NCI-H187 treated with DMSO at 0.1 percent for 48 hours (cell line): ENCODE data around the gene PRTN3.
"Not testable (repeated sequence)": the region's sequence is repeated elsewhere in the genome, so short reads cannot be mapped to it uniquely, and the experiment has no call there.

ENCODE experiments used
- DNase-seq: peaks from one replicate; lab custom pipeline; 2025; lab: John Stamatoyannopoulos, UW

PRTN3 gene

DNA sequence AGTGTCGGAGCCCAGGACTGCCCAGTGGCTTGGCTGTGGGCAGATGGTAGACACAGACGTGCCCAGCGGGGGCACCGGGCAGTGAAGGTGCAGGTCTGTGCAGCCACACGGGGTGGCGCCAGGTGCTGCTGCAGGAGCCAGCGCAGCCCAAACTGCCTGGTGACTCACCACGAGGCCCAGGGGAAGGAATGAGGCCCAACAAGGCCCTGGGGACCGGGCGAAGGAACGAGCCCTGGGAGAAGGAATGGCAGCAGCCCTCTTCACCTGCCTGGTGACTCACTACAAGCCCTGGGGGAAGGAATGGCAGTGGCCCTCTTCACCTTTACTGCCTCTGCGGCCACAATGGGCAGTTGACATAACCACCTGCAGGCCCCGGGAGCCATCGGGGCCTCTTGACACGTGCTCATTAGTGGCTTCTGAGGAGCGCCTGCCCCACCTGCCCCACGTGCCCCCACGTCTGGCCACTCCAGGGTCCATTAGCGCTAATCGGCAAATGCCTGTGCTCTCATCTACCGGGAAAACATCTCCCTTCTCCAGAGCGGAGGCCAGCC is 42.9 kb downstream of the PRTN3 start:
- no peak for DNase-seq

- DNase-seq: no peak
These were observed 43.8 kb downstream of the PRTN3 start for GRCh38 chr19:884420-885211.

DNA sequence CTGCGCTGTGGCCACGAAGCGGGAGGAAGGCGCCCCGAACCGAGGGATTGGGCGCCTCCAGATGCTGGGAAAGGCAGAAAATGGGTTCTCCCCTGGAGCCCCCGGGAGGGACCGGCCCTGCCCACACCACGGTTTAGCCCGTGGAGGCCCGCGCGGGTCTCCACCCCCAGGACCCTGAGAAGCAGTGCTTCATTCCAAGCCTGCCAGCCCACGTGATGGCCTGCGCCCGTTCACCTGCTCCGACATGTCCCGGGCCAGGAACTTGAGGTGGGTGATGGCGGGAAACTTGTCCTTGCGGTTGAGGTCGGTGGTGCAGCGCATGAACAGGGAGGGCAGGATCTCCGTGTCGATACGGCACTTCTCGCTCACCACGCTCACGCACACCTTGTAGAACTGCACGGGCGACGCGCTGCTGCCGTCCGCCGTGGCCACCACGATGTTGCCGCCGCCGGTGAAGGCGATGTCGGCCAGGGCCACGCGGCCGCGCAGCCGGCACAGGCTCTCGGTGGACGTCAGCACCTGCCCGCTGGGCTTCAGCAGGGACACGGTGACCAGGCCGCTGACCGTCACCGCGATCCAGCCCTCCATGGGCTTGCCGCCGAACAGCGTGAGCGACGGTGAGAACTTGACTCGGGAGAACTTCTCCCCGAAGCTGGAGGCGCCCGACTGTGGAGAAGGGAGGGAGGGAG is 44.9 kb downstream of the PRTN3 start:
- no peak for DNase-seq

- DNase-seq: no peak
These were observed 46.3 kb downstream of the PRTN3 start for GRCh38 chr19:887072-887471.

GRCh38 chr19:887599-887998 is 46.8 kb downstream of the PRTN3 start:
- DNase-seq: no peak

DNA sequence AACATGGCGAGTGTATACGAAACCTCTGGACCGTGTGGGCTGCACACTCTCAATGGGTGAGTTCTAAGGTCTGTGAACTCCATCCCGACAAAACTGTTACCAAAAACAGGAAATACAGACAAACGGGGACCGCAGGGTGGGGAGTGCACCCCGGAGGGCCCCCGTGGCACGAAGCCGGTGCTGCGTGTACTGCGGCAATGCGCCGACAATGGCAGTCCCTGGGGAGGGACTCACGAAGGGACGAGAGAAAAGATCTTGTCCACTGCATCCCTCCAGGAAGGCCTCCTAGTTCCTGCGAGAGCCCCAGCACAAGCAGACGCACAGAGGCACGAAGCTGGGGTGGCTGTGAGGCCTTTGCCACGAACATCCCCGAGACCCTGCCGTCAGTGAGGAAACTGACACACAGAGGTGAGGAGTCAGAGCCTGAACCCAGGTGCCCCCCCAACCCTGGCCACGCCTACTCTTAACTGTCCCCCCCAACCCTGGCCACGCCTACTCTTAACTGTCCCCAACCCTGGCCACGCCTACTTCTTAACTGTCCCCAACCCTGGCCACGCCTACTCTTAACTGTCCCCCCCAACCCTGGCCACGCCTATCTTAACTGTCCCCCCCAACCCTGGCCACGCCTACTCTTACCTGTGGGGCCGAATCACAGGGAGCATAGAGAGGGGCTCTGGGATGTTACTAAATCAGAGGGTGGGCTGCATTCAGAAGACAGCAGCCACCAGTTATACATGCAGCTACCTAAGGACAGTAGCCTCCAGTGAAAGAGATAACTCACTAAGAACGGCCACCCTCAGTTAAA is 48.0 kb downstream of the PRTN3 start:
- DNase-seq: no peak

DNA sequence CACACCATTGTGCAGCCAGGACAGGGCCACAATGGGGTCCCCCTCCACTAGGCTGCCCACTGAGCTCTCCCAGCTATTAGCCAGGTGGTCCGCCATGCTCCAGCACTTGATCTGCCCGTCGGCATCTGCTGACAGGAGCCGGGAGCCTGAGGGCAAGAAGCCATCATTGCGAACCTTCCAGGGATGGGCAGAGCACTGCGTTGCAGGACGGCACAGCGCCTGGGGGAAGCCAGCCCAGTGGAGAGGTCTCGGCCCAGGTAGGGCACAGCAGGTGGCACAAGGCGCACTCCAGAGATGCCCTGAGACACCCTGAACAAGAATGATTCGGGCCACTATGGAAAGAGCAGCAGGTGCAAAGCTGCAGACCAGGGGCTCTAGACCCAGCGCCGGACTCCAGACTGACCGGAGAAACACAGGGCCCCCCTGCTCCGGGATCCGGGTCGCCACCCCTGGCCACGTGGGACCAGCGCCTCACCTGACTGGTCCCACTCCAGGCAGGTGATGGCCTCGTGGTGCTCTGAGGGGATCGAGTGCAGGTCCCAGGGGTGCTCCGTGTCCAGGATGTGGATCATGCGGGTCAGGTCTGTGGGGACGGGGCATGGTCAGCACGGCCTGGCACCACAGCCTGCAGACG is 49.0 kb downstream of the PRTN3 start:
- no peak for DNase-seq

DNA sequence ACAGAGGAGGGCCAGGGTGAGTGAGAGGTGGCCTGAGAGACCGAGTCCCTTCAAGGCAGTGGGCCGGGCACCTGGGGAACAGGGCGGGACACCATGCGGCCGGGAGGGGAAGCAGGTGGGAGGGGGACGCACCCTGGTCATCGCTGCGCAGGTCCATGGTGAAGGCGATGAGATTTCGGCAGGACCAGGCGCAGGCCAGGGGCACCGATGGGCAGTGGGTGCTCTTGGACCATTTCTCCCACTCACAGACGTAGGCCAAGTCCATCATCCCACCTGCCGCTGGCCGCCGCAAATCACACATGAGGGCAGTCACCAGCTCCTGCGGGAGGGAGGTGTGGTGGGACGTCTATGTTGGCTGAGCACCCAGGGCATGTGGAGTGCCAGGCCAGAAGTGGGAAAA is 50.0 kb downstream of the PRTN3 start:
- DNase-seq: no peak

DNA sequence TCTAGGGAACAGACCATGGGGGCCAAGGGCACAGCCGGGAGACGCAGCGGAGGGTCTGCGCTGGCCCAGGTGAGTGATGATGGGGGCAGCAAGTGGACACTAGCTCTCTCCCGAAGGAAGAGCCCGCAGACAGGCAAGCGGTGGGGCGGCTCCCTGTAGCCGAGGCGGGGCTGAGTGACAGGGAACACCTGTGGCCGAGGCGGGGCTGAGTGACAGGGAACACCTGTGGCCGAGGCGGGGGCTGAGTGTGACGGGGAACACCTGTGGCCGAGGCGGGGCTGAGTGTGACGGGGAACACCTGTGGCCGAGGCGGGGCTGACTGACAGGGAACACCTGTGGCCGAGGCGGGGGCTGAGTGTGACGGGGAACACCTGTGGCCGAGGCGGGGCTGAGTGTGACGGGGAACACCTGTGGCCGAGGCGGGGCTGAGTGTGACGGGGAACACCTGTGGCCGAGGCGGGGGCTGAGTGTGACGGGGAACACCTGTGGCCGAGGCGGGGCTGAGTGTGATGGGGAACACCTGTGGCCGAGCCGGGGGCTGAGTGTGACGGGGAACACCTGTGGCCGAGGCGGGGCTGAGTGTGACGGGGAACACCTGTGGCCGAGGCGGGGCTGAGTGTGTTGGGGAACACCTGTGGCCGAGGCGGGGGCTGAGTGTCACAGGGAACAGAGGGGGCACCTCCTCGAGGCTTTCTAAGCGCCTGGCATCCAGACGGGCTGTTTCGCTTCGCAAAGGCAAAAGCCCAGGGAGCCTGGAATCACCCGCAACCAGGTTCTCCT is 50.8 kb downstream of the PRTN3 start:
- not testable (repeated sequence) for DNase-seq

GRCh38 chr19:892243-892893 is 51.6 kb downstream of the PRTN3 start:
- DNase-seq: no peak

DNA sequence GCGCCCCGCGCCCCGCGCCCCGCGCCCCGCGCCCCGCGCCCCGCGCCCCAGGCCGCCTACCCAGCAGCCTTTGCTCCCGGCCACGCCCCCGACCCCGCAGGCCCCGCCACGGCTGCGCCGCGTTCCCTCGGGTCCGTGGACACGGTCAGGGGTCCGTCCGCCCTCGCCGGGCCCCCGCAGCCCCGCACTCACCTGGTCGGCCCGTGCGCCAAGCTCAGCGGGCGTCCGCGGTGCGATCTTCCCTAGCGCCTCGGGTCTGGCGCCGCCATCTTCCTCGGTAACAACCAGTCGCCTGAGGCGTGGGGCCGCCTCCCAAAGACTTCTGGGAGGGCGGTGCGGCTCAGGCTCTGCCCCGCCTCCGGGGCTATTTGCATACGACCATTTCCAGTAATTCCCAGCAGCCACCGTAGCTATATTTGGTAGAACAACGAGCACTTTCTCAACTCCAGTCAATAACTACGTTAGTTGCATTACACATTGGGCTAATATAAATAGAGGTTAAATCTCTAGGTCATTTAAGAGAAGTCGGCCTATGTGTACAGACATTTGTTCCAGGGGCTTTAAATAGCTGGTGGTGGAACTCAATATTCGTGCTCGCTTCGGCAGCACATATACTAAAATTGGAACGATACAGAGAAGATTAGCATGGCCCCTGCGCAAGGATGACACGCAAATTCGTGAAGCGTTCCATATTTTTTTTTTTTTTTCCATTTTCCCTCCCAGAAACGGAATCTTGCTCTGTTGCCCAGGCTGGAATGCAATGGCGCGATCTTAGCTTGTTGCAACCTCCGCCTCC is 52.3 kb downstream of the PRTN3 start, which contains the start of the genes MED16 and RNU6-9:
TSS of gene MED16 (minus strand) at position 294 of the 796 bp plus-strand sequence. CDS start 2,056 bp downstream, outside the sequence.
TSS of gene RNU6-9 (plus strand) at position 591 of the 796 bp plus-strand sequence.
- peak; percentile 49 for DNase-seq

DNA sequence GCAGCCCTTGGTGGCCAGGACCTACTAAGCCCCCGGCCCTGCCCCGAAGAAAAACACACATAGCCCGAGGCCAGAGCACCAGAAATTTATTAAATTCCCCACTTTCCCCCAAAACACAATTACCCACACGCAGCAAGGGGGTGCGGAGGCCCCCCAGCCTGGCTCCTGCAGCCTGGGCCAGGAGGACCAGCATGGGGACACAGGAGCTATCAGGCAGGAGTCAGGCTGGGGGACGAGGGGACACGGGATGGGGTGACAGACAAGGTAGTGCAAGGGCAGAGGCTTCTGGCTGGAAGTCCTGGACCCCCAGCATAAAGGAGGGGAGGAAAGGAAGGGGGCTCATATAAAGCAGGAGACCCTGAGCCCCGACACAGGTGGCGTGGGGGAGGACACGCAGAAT is 55.6 kb downstream of the PRTN3 start:
- no peak for DNase-seq

GRCh38 chr19:896999-897398 is 56.2 kb downstream of the PRTN3 start:
- DNase-seq: no peak

- DNase-seq: no peak
These were observed 56.7 kb downstream of the PRTN3 start for GRCh38 chr19:897442-898039.
